Keratinocyte (primary cell): ENCODE data around the gene ELF1.
"Not testable (repeated sequence)": the region's sequence is repeated elsewhere in the genome, so short reads cannot be mapped to it uniquely, and the experiment has no call there.

Source experiments
- CTCF ChIP-seq, 3 experiments: IDR thresholded peaks in 1 of 3; conservative IDR thresholded peaks in 1 of 3; optimal IDR thresholded peaks in 1 of 3; 2 replicates in 2 of 3; 3 replicates in 1 of 3; pipeline versions ENCODE3 to v1.5.1; 2011; ENCODE audit warnings: low read length in 3 of 3, mild to moderate bottlenecking in 3 of 3, moderate library complexity in 2 of 3, control low read depth in 1 of 3, inconsistent platforms in 1 of 3; ENCODE audit not compliant: insufficient read depth in 2 of 3; ENCODE audit errors: extremely low read depth in 1 of 3
- EZH2 ChIP-seq: IDR thresholded peaks from one replicate; pipeline ENCODE4 v1.6.1; 2012; ENCODE audit warnings: inconsistent platforms, mild to moderate bottlenecking, low read length, moderate library complexity

DNA sequence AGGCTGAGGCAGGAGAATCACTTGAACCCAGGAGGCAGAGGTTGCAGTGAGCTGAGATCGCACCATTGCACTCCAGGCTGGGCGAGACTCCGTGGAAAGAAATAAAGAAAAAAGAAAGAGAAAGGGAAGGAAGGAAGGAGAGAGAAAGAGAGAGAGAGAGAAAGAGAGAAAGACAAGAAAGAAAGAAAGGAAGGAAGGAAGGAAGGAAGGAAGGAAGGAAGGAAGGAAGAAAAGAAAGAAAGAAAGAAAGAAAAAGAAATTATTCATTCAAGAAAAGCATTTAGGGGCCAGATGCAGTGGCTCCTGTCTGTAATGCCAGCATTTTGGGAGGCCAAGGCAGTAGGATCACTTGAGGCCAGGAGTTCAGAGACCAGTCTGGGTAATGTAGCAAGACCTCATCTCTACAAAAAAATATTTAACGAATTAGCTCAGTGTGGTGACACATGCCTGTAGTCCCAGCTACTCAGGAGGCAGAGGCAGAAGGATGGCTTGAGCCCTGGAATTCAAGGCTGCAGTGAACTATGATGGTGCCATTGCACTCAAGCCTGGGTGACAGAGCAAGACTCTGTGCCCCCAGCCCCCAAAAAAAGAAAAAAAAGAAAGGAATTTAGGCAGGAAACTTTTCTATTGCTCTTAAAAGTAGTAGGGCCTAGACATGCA is 109.4 kb downstream of the ELF1 start:
- TF ChIP-seq CTCF (optimal IDR thresholded peaks at IDR 0.05 in 1 of 3, IDR thresholded peaks at IDR 0.05 in 1 of 3, conservative IDR thresholded peaks at IDR 0.05 in 1 of 3; ENCODE audit: extremely low read depth in 1 of 3, insufficient read depth in 2 of 3, low read length in 3 of 3); EZH2: not testable (repeated sequence)
